Measurements from ENCODE around the gene DISC1.

DNA sequence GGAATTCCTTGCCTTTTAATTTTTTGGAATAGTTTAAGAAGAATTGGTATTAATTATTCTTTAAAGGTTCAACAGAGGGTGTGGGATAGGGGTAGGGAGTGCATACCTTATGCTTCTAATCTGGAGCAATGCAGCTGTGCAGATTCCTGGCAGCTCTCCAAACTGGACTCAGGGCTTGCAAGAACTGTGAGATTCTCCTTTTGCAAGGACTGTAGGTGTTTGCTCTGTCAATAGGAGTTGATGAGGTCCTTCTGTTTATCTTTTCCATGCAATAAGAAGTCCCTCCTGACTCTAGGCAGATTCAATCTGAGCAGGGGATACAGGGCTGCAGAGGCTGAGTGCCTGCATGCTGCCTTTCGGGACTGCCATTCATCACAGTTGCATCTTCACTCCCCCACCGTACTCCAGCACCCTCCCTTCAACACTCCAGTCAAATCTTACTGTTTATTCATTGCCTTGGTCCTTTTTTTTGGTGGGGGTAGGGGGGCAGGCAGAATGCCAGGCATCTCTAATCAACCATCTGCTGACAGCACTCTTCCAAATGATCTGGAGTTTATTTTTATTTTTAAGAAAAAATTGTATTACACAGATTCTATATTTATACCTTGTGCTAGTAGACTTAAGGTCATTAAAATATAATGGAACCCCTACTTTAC, 122.3 kb downstream of the DISC1 start:
- TF ChIP-seq CTCF (IDR thresholded peaks at IDR 0.05; ENCODE audit: insufficient read depth, low read length, poor library complexity, severe bottlenecking) (no peak), EZH2phosphoT487 (conservative IDR thresholded peaks at IDR 0.05; ENCODE audit: low read length) (no peak)
